SU-DHL-6 (cell line): ENCODE measurements around the gene KIAA1958.

ENCODE experiments used
- EZH2phosphoT487 ChIP-seq: fragments of 200-600 bp; sonication (generic), shearing (Covaris generic); conservative IDR thresholded peaks from 2 replicates; pipeline ENCODE4 v1.6.1; 2018; ENCODE audit warnings: mild to moderate bottlenecking, antibody characterized with exemption, low read length, moderate library complexity, mixed read lengths
- TF ChIP-seq, protein P1 (sequence below): fragments of 200-600 bp; sonication (generic); IDR thresholded peaks from one replicate; pipeline ENCODE4 v1.5.1; 2017; ENCODE audit warnings: antibody characterized with exemption, mild to moderate bottlenecking, low read length, moderate library complexity; ENCODE audit not compliant: insufficient read depth, poor library complexity, severe bottlenecking

DNA sequence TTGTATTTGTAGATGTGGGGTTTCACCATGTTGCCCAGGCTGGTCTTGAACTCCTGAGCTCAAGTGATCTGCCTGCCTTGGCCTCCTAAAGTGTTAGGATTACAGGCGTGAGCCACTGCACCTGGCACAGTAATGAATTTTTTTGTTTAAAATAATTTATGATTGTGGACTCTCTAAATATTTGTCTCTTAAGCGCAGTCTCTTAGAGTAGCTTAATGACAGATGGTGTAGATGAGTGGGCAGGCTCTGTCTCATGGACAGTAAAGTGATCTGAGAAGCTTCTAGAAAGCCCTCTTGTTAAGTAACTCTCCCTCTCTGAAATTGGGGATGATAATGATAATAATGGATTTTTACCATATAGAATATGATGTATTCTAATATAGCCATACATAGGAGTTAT lies 47.5 kb upstream of the KIAA1958 start:
- TF ChIP-seq, protein P1, sequence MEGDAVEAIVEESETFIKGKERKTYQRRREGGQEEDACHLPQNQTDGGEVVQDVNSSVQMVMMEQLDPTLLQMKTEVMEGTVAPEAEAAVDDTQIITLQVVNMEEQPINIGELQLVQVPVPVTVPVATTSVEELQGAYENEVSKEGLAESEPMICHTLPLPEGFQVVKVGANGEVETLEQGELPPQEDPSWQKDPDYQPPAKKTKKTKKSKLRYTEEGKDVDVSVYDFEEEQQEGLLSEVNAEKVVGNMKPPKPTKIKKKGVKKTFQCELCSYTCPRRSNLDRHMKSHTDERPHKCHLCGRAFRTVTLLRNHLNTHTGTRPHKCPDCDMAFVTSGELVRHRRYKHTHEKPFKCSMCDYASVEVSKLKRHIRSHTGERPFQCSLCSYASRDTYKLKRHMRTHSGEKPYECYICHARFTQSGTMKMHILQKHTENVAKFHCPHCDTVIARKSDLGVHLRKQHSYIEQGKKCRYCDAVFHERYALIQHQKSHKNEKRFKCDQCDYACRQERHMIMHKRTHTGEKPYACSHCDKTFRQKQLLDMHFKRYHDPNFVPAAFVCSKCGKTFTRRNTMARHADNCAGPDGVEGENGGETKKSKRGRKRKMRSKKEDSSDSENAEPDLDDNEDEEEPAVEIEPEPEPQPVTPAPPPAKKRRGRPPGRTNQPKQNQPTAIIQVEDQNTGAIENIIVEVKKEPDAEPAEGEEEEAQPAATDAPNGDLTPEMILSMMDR = no peak
- no peak for TF ChIP-seq EZH2phosphoT487
